Parathyroid adenoma (tissue), 2 donors: ENCODE results near the gene EDDM13.
A peak's percentile ranks its signal among the peaks of the same experiment; 100 is the strongest.
"Not testable (repeated sequence)": the region's sequence is repeated elsewhere in the genome, so short reads cannot be mapped to it uniquely, and the experiment has no call there.

ENCODE experiments used
- H2AFZ ChIP-seq: fragments of 300-600 bp; sonication (generic); one replicate; pipeline ENCODE4 v1.7.0; 2017; ENCODE audit warnings: antibody characterized with exemption, mild to moderate bottlenecking
- H3K27ac ChIP-seq: fragments of 300-600 bp; sonication (generic); one replicate; pipeline ENCODE4 v1.7.0; 2017
- H3K27me3 ChIP-seq: fragments of 300-600 bp; sonication (generic); one replicate; pipeline ENCODE4 v1.7.0; 2017; ENCODE audit warnings: low read length; ENCODE audit not compliant: control insufficient read depth, insufficient read depth
- H3K36me3 ChIP-seq: fragments of 300-600 bp; sonication (generic); one replicate; pipeline ENCODE4 v1.7.0; 2017; ENCODE audit warnings: low read length; ENCODE audit not compliant: control insufficient read depth, insufficient read depth
- H3K4me1 ChIP-seq: fragments of 300-600 bp; sonication (generic); one replicate; pipeline ENCODE4 v1.7.0; 2017; ENCODE audit warnings: control low read depth
- H3K4me2 ChIP-seq: fragments of 300-600 bp; sonication (generic); one replicate; pipeline ENCODE4 v1.7.0; 2017; ENCODE audit warnings: low read length
- H3K4me3 ChIP-seq: fragments of 300-600 bp; sonication (generic); one replicate; pipeline ENCODE4 v1.7.0; 2017; ENCODE audit warnings: low read depth, low read length
- H3K79me2 ChIP-seq: fragments of 300-600 bp; sonication (generic); one replicate; pipeline ENCODE4 v1.7.0; 2017; ENCODE audit warnings: control low read depth
- H3K9ac ChIP-seq: fragments of 300-600 bp; sonication (generic); one replicate; pipeline ENCODE4 v1.7.0; 2017; ENCODE audit warnings: mild to moderate bottlenecking
- H3K9me3 ChIP-seq: fragments of 300-600 bp; sonication (generic); one replicate; pipeline ENCODE4 v1.7.0; 2017; ENCODE audit warnings: low read length; ENCODE audit not compliant: control insufficient read depth
- TF ChIP-seq, protein P1 (sequence below): fragments of 300-600 bp; sonication (generic); IDR thresholded peaks from one replicate; pipeline ENCODE4 v1.7.0; 2017; ENCODE audit warnings: antibody characterized with exemption, mild to moderate bottlenecking
- donor health status: primary hyperparathyroidism.

EDDM13 gene

DNA sequence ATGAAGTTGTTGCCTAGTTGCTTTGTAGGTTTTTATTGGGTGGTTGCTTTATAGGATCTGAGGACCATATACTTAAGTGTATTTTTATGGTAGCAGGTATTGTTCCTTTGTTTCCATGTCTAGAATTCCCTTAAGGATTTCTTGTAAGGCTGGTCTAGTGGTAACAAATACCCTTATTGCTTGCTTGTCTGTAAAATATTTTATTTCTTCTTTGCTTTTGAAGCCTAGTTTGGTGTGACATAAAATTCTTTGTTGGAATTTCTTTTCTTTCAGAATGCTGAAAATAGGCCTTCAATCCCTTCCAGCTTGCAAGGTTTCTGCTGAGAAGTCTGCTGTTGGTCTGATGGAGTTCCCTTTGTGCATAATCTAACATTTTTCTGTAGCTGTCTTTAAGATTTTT lies 60.1 kb downstream of the EDDM13 start:
- H3K4me2 ChIP-seq, result no peak overlapping the region
- TF ChIP-seq, protein P1, sequence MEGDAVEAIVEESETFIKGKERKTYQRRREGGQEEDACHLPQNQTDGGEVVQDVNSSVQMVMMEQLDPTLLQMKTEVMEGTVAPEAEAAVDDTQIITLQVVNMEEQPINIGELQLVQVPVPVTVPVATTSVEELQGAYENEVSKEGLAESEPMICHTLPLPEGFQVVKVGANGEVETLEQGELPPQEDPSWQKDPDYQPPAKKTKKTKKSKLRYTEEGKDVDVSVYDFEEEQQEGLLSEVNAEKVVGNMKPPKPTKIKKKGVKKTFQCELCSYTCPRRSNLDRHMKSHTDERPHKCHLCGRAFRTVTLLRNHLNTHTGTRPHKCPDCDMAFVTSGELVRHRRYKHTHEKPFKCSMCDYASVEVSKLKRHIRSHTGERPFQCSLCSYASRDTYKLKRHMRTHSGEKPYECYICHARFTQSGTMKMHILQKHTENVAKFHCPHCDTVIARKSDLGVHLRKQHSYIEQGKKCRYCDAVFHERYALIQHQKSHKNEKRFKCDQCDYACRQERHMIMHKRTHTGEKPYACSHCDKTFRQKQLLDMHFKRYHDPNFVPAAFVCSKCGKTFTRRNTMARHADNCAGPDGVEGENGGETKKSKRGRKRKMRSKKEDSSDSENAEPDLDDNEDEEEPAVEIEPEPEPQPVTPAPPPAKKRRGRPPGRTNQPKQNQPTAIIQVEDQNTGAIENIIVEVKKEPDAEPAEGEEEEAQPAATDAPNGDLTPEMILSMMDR, result no peak
- H3K79me2 ChIP-seq, result no peaks in the 10 kb centered on the region
- H3K27ac ChIP-seq, result no peak overlapping the region
- H3K36me3 ChIP-seq, result no peaks in the 10 kb centered on the region
- no peaks in the 10 kb centered on the region for H3K27me3 ChIP-seq
- H3K9ac ChIP-seq, result no peak overlapping the region
- no peaks in the 10 kb centered on the region for H3K9me3 ChIP-seq
- H3K4me1 ChIP-seq, result no peaks in the 10 kb centered on the region
- no peak overlapping the region for H2AFZ ChIP-seq
- no peak overlapping the region for H3K4me3 ChIP-seq

DNA sequence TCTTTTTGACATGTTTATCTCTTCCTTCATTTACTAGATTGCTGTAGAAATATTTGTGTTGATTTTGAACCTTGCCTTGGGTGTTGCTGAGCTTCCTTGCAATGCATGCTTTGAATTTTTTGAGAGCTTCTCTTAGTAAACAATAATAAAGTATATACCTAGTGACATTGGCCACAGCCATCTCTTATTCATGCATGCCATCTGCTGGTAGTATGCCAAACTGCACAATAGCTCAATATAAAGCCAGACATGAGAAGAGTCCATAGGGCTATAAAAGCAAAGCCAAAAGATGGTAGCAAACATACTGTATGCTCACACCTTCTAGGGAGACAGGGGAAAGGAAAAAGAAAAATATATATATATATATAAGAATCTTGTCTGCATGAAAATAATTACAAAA lies 61.0 kb downstream of the EDDM13 start:
- H3K9me3 ChIP-seq, result no peaks in the 10 kb centered on the region
- no peak overlapping the region for H3K4me3 ChIP-seq
- H3K4me2 ChIP-seq, result no peak overlapping the region
- H3K27me3 ChIP-seq, result no peaks in the 10 kb centered on the region
- TF ChIP-seq, protein P1, result peak; percentile 51
- H3K27ac ChIP-seq, result no peak overlapping the region
- no peaks in the 10 kb centered on the region for H3K79me2 ChIP-seq
- H2AFZ ChIP-seq, result no peak overlapping the region
- H3K36me3 ChIP-seq, result no peaks in the 10 kb centered on the region
- H3K4me1 ChIP-seq, result no peaks in the 10 kb centered on the region
- H3K9ac ChIP-seq, result no peak overlapping the region

DNA sequence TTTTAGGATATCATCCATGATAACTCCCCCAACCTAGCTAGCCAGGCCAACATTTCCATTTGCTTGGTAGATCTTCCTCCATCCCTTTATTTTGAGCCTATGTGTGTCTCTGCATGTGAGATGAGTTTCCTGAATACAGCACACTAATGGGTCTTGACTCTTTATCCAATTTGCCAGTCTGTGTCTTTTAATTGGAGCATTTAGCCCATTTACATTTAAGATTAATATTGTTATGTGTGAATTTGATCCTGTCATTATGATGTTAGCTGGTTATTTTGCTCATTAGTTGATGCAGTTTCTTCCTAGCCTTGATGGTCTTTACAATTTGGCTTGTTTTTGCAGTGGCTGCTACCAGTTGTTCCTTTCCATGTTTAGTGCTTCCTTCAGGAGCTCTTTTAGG lies 62.8 kb downstream of the EDDM13 start:
- H3K9me3 ChIP-seq, H3K27me3 ChIP-seq, H3K4me1 ChIP-seq, H3K9ac ChIP-seq, H3K79me2 ChIP-seq, H3K4me2 ChIP-seq, H3K36me3 ChIP-seq, H3K27ac ChIP-seq, H2AFZ ChIP-seq, H3K4me3 ChIP-seq: not testable (repeated sequence)

DNA sequence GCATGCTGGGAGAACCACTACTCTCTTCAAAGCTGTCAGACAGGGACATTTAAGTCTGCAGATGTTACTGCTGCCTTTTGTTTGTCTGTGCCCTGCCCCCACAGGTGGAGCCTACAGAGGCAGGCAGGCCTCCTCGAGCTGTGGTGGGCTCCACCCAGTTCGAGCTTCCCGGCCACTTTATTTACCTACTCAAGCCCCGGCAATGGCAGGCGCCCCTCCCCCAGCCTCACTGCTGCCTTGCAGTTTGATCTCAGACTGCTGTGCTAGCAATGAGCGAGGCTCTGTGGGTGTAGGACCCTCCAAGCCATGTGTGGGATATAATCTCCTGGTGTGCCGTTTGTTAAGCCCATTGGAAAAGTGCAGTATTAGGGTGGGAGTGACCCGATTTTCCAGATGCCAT lies 64.5 kb downstream of the EDDM13 start:
- H3K9me3 ChIP-seq, H3K79me2 ChIP-seq, H3K27me3 ChIP-seq, H3K4me2 ChIP-seq, H3K36me3 ChIP-seq, H3K27ac ChIP-seq, H3K4me3 ChIP-seq, H3K9ac ChIP-seq, H2AFZ ChIP-seq, H3K4me1 ChIP-seq: not testable (repeated sequence)

DNA sequence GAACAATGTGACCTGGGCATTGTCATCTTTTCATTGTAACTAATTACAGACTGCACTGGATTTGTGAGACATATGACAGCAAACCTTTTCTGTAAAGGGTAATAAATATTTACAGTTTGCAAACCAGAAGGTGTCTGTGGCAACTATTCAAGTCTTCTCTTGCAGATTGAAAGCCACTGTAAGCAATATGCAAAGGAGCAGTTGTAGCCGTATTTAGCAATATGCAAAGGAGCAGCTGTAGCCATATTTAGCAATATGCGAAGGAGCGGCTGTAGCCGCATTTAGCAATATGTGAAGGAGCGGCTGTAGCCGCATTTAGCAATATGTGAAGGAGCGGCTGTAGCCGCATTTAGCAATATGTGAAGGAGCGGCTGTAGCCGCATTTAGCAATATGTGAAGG lies 66.5 kb downstream of the EDDM13 start:
- H3K27ac ChIP-seq, H3K4me3 ChIP-seq, H3K79me2 ChIP-seq, H3K27me3 ChIP-seq, H2AFZ ChIP-seq, H3K9me3 ChIP-seq, H3K36me3 ChIP-seq, H3K9ac ChIP-seq, H3K4me1 ChIP-seq, H3K4me2 ChIP-seq: not testable (repeated sequence)

DNA sequence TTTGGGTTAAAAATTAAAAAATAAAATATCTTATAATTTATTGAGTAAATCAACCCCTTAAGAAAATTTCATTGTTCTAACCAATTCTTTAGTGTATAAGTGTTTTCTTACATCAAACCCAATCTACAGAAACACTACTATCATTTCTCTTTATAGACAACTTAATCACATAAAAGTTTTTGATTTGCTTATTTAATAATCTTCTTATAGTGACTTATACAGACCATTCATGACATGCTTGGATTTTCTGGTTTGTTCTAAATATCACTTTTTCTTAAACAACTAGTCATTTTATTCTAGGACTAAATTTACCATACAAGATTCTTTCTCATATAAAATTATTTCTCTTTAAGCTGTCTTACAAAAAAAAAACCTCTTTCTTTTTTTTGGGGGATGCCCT lies 69.4 kb downstream of the EDDM13 start:
- Histone ChIP-seq H3K9me3 (no peaks in the 10 kb centered on the region), H3K4me3 (no peak overlapping the region), H3K9ac (no peak overlapping the region), H2AFZ (no peak overlapping the region), H3K4me1 (no peaks in the 10 kb centered on the region), H3K27ac (no peak overlapping the region), H3K4me2 (no peak overlapping the region), H3K27me3 (no peaks in the 10 kb centered on the region), H3K36me3 (no peaks in the 10 kb centered on the region), H3K79me2 (no peaks in the 10 kb centered on the region)
- TF ChIP-seq, protein P1, result no peak
